Measurements from ENCODE around the gene PRICKLE1.

The PRICKLE1 gene

GRCh38 chr12:42496886-42497285, 92.7 kb downstream of the PRICKLE1 start:
- Mint-ChIP-seq H3K9me3 (no peaks in the 10 kb centered on the region), H3K27ac (no peak overlapping the region), H3K4me1 (no peaks in the 10 kb centered on the region), H3K27me3 (peaks cover 2% of the 10 kb centered on the region), H3K36me3 (no peaks in the 10 kb centered on the region), H3K4me3 (no peak overlapping the region)

DNA sequence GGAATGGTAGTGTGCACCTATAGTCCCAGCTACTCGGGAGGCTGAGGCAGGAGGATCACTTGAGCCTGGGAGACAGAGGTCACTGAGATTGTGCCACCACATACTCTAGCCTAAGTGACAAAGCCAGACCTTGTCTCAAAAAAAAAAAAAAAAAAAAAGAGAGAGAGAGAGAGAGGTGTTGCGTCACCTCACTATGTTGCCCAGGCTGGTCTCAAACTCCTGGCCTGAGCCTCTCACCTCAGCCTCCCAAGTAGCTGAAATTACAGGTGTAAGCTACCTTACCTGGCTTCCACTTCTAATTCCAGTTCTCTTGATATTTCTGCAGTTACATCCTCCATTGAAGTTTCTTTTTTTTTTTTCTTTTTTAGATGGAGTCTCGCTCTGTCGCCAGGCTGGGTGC, 94.3 kb downstream of the PRICKLE1 start:
- H3K27me3 Mint-ChIP-seq = peaks cover 4% of the 10 kb centered on the region
- no peaks in the 10 kb centered on the region for H3K4me1 Mint-ChIP-seq
- H3K4me3 Mint-ChIP-seq = no peak overlapping the region

GRCh38 chr12:42492267-42492666, 97.3 kb downstream of the PRICKLE1 start:
- Mint-ChIP-seq H3K4me1 (no peaks in the 10 kb centered on the region), H3K36me3 (no peaks in the 10 kb centered on the region), H3K9me3 (no peaks in the 10 kb centered on the region), H3K27me3 (peaks cover 17% of the 10 kb centered on the region), H3K27ac (no peak overlapping the region), H3K4me3 (no peak overlapping the region)

More for the DNA sequence above, 94.3 kb downstream of the PRICKLE1 start:
- no peak overlapping the region for H3K27ac Mint-ChIP-seq
- no peaks in the 10 kb centered on the region for H3K9me3 Mint-ChIP-seq
- H3K36me3 Mint-ChIP-seq = no peaks in the 10 kb centered on the region

GRCh38 chr12:42490261-42490842, 99.2 kb downstream of the PRICKLE1 start:
- Mint-ChIP-seq H3K4me1 (no peaks in the 10 kb centered on the region), H3K27ac (no peak overlapping the region), H3K27me3 (peaks cover 22% of the 10 kb centered on the region), H3K9me3 (no peaks in the 10 kb centered on the region), H3K4me3 (no peak overlapping the region), H3K36me3 (no peaks in the 10 kb centered on the region)

DNA sequence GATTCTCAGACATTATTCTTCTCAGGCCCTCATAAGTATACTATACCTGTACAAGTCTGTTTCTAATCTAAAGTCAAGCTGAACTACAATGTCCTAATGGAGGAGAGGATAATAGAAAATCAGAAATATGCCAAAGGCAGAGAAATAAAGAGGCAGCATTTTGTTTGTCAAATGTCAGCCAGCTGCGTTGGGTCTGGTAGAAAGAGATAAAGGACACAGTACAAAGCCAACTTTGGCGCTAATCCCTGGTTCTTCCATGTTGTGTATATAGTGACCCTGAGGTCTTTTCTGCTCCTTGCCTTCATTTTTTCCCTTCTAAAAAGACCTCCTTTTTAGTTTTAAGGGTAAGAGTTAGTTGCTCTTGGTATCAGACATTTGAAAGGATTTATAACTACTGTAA, 103.1 kb downstream of the PRICKLE1 start:
- H3K4me3 Mint-ChIP-seq = no peak overlapping the region
- H3K9me3 Mint-ChIP-seq = no peaks in the 10 kb centered on the region
- peaks cover 16% of the 10 kb centered on the region for H3K4me1 Mint-ChIP-seq
- peaks cover 47% of the 10 kb centered on the region for H3K27me3 Mint-ChIP-seq
- H3K36me3 Mint-ChIP-seq = no peaks in the 10 kb centered on the region
- no peak overlapping the region for H3K27ac Mint-ChIP-seq

DNA sequence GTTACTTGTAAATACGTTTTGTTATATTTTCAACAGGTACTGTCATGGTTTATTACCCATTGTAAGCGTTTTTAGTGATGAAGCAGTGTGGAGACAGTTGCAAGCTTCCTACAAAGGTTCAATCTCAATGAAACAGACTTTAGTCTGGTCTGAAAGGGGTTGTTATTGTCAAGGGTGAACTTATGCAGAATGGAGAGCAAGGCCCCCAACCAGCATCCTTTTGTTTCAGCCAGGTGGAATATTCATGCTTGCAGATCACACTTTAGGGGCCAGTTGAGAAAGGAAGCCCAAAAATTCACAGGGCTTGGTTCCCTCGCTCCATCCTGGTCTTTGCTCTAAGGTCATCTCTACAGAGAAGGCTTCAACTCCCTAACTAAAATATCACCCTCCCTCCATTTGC, 103.7 kb downstream of the PRICKLE1 start:
- H3K9me3 Mint-ChIP-seq = no peaks in the 10 kb centered on the region
- no peak overlapping the region for H3K4me3 Mint-ChIP-seq
- peaks cover 53% of the 10 kb centered on the region for H3K27me3 Mint-ChIP-seq
- H3K4me1 Mint-ChIP-seq = peaks cover 16% of the 10 kb centered on the region
- no peak overlapping the region for H3K27ac Mint-ChIP-seq
- H3K36me3 Mint-ChIP-seq = no peaks in the 10 kb centered on the region

DNA sequence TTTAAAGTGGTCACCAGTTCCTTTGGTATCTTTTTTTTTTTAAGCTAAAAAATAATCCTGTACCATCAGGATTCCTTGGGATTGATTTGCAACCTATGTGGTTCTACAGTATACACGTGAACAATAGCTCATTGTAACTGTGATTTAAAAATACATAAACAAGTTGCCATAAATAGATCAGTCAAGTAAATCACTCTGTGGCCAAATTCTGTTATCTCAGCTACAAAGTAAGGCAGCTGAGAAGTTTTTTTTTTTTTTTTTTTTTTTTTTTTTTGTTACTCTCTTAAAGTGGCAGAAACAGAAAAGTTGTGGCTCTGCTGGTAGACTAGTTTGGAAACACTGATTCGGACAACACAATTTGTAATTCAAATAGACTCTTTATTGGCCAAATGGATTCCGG, 104.5 kb downstream of the PRICKLE1 start:
- Mint-ChIP-seq H3K4me3 (no peak overlapping the region), H3K36me3 (no peaks in the 10 kb centered on the region), H3K27ac (no peak overlapping the region), H3K9me3 (no peaks in the 10 kb centered on the region), H3K27me3 (peaks cover 56% of the 10 kb centered on the region), H3K4me1 (peaks cover 16% of the 10 kb centered on the region)

GRCh38 chr12:42483521-42483790, 106.1 kb downstream of the PRICKLE1 start:
- no peak overlapping the region for H3K27ac Mint-ChIP-seq

GRCh38 chr12:42482748-42483520, 106.6 kb downstream of the PRICKLE1 start:
- no peak overlapping the region for H3K27ac Mint-ChIP-seq
- peaks cover 1% of the 10 kb centered on the region for H3K36me3 Mint-ChIP-seq
- H3K4me1 Mint-ChIP-seq = peaks cover 16% of the 10 kb centered on the region
- H3K9me3 Mint-ChIP-seq = no peaks in the 10 kb centered on the region
- peak overlapping the region; percentile 78 for H3K4me3 Mint-ChIP-seq
- peaks cover 63% of the 10 kb centered on the region for H3K27me3 Mint-ChIP-seq

More at GRCh38 chr12:42483521-42483790, 106.1 kb downstream of the PRICKLE1 start:
- Mint-ChIP-seq H3K27me3 (peaks cover 61% of the 10 kb centered on the region), H3K4me3 (peak overlapping the region; percentile 84), H3K36me3 (peaks cover 1% of the 10 kb centered on the region), H3K9me3 (no peaks in the 10 kb centered on the region), H3K4me1 (peaks cover 16% of the 10 kb centered on the region)

GRCh38 chr12:42482041-42482747, 107.4 kb downstream of the PRICKLE1 start:
- no peaks in the 10 kb centered on the region for H3K9me3 Mint-ChIP-seq
- H3K27me3 Mint-ChIP-seq = peaks cover 60% of the 10 kb centered on the region
- peak overlapping the region; percentile 78 for H3K4me3 Mint-ChIP-seq
- H3K4me1 Mint-ChIP-seq = peaks cover 16% of the 10 kb centered on the region
- H3K27ac Mint-ChIP-seq = no peak overlapping the region
- H3K36me3 Mint-ChIP-seq = peaks cover 1% of the 10 kb centered on the region

- Mint-ChIP-seq H3K36me3 (peaks cover 1% of the 10 kb centered on the region), H3K4me1 (peaks cover 16% of the 10 kb centered on the region), H3K27ac (no peak overlapping the region), H3K4me3 (peak overlapping the region; percentile 33), H3K9me3 (no peaks in the 10 kb centered on the region), H3K27me3 (peaks cover 59% of the 10 kb centered on the region)
Observed at GRCh38 chr12:42481368-42481767, 108.2 kb downstream of the PRICKLE1 start.

DNA sequence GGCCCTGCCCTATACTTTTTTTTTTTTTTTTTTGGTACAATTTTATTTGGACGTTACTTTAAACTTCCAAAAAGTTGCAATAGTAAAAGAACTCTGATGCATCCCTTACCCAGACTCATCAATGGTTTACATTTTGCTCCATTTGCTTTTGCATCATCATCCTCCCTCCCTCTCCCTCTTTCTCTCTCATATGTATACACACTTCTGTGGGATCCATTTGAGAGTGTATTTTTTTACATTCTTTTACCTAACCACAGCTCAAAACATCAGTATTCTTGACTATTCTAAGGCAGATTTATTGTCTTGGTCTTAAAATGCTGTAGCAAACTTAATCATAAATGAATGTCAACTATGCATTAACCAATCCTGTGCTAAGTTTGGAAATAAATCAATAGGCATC, 111.6 kb downstream of the PRICKLE1 start:
- Mint-ChIP-seq H3K27me3 (peaks cover 49% of the 10 kb centered on the region), H3K4me1 (peaks cover 9% of the 10 kb centered on the region)

DNA sequence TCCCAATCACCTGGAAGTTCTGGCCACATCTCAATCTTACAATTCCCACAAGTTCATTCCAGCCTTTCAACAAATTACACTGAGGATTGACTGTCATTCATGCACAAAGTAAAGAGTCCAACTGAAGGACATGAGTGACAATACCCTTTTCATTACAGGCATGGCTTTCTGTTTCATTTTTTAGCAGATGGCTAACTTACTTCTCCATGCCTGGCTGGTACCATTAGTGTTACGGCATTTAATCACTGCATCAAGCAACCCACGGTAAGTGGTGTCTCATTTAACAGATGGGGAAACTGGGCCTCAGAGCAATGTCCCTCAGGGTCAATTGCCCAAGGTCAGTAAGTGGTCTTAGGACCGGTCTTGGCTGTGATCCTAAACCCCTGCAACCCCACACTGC, 114.4 kb downstream of the PRICKLE1 start:
- Mint-ChIP-seq H3K9me3 (no peaks in the 10 kb centered on the region), H3K27ac (no peak overlapping the region), H3K36me3 (peaks cover 1% of the 10 kb centered on the region), H3K4me1 (peaks cover 2% of the 10 kb centered on the region), H3K27me3 (peaks cover 29% of the 10 kb centered on the region), H3K4me3 (no peak overlapping the region)

More for the DNA sequence above, 111.6 kb downstream of the PRICKLE1 start:
- Mint-ChIP-seq H3K27ac (no peak overlapping the region), H3K36me3 (peaks cover 1% of the 10 kb centered on the region), H3K4me3 (no peak overlapping the region), H3K9me3 (no peaks in the 10 kb centered on the region)

DNA sequence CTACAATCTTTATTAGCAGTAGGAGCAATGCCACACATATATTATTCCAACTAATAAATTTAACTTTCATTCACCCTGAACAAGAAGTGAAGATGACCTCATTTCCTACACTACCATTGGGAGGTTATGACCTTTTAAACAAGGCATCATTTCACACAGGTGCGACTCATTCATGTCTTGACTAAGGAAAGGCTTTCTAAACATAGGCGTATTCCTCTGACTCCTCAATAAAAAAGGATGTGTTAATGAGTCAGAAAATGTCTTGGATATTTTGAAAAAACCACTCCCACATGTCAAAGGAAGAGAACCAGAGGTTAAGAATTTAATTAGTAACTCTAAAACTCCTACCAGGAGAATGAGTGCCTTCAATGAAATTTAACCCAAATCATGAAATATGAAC, 115.2 kb downstream of the PRICKLE1 start:
- no peak overlapping the region for H3K4me3 Mint-ChIP-seq
- H3K27ac Mint-ChIP-seq = no peak overlapping the region
- no peaks in the 10 kb centered on the region for H3K36me3 Mint-ChIP-seq
- no peaks in the 10 kb centered on the region for H3K9me3 Mint-ChIP-seq
- H3K27me3 Mint-ChIP-seq = peaks cover 26% of the 10 kb centered on the region
- H3K4me1 Mint-ChIP-seq = peaks cover 9% of the 10 kb centered on the region

- no peak overlapping the region for H3K4me3 Mint-ChIP-seq
- no peaks in the 10 kb centered on the region for H3K36me3 Mint-ChIP-seq
- H3K27me3 Mint-ChIP-seq = peaks cover 20% of the 10 kb centered on the region
- H3K4me1 Mint-ChIP-seq = peaks cover 18% of the 10 kb centered on the region
- H3K9me3 Mint-ChIP-seq = no peaks in the 10 kb centered on the region
- H3K27ac Mint-ChIP-seq = no peak overlapping the region
Observed at GRCh38 chr12:42473561-42473960, 116.0 kb downstream of the PRICKLE1 start.

DNA sequence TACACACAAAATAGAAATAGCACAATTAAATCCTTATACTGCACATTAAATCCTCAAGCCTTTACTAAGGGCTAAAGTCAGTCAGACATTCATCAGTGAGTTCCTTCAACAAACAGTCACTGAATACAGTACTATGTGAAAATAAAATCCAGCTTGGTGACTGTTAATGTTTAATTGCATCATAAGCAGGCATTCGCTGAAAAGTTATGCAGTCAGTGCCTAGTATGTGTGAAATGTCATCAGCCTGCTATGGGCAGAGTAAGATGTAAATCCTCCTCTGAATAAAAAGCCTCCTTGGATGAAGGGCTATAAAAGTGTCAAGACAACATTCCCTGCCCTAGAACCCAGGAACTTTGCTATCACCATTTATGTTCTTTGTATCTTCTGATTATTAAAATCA, 116.4 kb downstream of the PRICKLE1 start:
- H3K9me3 Mint-ChIP-seq = no peaks in the 10 kb centered on the region
- no peaks in the 10 kb centered on the region for H3K36me3 Mint-ChIP-seq
- H3K4me1 Mint-ChIP-seq = peaks cover 21% of the 10 kb centered on the region
- H3K27ac Mint-ChIP-seq = no peak overlapping the region
- no peak overlapping the region for H3K4me3 Mint-ChIP-seq
- peaks cover 17% of the 10 kb centered on the region for H3K27me3 Mint-ChIP-seq

Data from activated naive CD4-positive, alpha-beta T cell treated with anti-CD3 and anti-CD28 coated beads, Interleukin-2, amount 50 U/mL, for 24 hours (primary cell).